Nephron progenitor cell (in vitro differentiated cells): ENCODE results near the gene C1QTNF8.
"Not testable (repeated sequence)": the region's sequence is repeated elsewhere in the genome, so short reads cannot be mapped to it uniquely, and the experiment has no call there.

Experiments
- DNase-seq: peaks from one replicate; pipeline ENCODE4 v3.0.0; 2021
- H3K27ac Mint-ChIP-seq: 2 replicates; pipeline ENCODE4 v1.8.0; 2021; ENCODE audit warnings: mild to moderate bottlenecking, moderate library complexity, mixed read lengths
- H3K27me3 Mint-ChIP-seq: 2 replicates; pipeline ENCODE4 v1.8.0; 2021; ENCODE audit warnings: mild to moderate bottlenecking, low read depth, mixed read lengths; ENCODE audit not compliant: poor library complexity
- H3K36me3 Mint-ChIP-seq: 2 replicates; pipeline ENCODE4 v1.8.0; 2021; ENCODE audit warnings: low read depth, mixed read lengths
- H3K4me1 Mint-ChIP-seq: 2 replicates; pipeline ENCODE4 v1.8.0; 2021; ENCODE audit warnings: mixed read lengths
- H3K4me3 Mint-ChIP-seq: 2 replicates; pipeline ENCODE4 v1.8.0; 2021; ENCODE audit warnings: mild to moderate bottlenecking, moderate library complexity, mixed read lengths
- H3K9me3 Mint-ChIP-seq: 2 replicates; pipeline ENCODE4 v1.8.0; 2021; ENCODE audit warnings: mild to moderate bottlenecking, moderate library complexity, mixed read lengths
- CTCF ChIP-seq: fragments of 200-600 bp; sonication (generic); IDR thresholded peaks from 2 replicates; pipeline ENCODE4 v1.5.0; 2021; ENCODE audit warnings: antibody characterized with exemption

The C1QTNF8 gene

GRCh38 chr16:1093284-1094123, 2.5 kb downstream of the C1QTNF8 start:
- Mint-ChIP-seq H3K36me3 (no peaks in the 10 kb centered on the region), H3K4me1 (peaks cover 19% of the 10 kb centered on the region), H3K4me3 (no peak overlapping the region), H3K27me3 (no peaks in the 10 kb centered on the region), H3K9me3 (no peaks in the 10 kb centered on the region), H3K27ac (no peak overlapping the region)
- TF ChIP-seq CTCF, result no peak
- no peak for DNase-seq

DNA sequence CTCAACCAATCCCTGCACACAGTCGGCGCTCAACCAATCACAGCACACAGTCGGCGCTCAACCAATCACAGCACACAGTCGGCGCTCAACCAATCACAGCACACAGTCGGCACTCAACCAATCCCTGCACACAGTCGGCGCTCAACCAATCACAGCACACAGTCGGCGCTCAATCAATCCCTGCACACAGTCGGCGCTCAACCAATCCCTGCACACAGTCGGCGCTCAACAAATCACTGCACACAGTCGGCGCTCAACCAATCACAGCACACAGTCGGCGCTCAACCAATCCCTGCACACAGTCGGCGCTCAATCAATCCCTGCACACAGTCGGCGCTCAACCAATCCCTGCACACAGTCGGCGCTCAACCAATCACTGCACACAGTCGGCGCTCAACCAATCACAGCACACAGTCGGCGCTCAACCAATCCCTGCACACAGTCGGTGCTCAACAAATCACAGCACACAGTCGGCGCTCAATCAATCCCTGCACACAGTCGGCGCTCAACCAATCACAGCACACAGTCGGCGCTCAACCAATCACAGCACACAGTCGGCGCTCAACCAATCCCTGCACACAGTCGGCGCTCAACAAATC, 3.3 kb downstream of the C1QTNF8 start:
- H3K27me3 Mint-ChIP-seq, H3K4me3 Mint-ChIP-seq, DNase-seq, H3K9me3 Mint-ChIP-seq, H3K27ac Mint-ChIP-seq, H3K36me3 Mint-ChIP-seq: not testable (repeated sequence)
- H3K4me1 Mint-ChIP-seq, result peaks cover 26% of the 10 kb centered on the region

GRCh38 chr16:1091992-1092552, 4.0 kb downstream of the C1QTNF8 start:
- H3K9me3 Mint-ChIP-seq, result peaks cover 6% of the 10 kb centered on the region
- TF ChIP-seq CTCF, result no peak
- no peak for DNase-seq
- no peaks in the 10 kb centered on the region for H3K36me3 Mint-ChIP-seq
- no peak overlapping the region for H3K27ac Mint-ChIP-seq
- peaks cover 28% of the 10 kb centered on the region for H3K4me1 Mint-ChIP-seq
- no peak overlapping the region for H3K4me3 Mint-ChIP-seq
- H3K27me3 Mint-ChIP-seq, result no peaks in the 10 kb centered on the region

GRCh38 chr16:1090620-1091587, 5.1 kb downstream of the C1QTNF8 start:
- no peak for DNase-seq
- Mint-ChIP-seq H3K4me1 (peaks cover 28% of the 10 kb centered on the region), H3K27me3 (peaks cover 3% of the 10 kb centered on the region), H3K36me3 (no peaks in the 10 kb centered on the region), H3K9me3 (peaks cover 16% of the 10 kb centered on the region), H3K27ac (no peak overlapping the region), H3K4me3 (no peak overlapping the region)
- no peak for TF ChIP-seq CTCF

DNA sequence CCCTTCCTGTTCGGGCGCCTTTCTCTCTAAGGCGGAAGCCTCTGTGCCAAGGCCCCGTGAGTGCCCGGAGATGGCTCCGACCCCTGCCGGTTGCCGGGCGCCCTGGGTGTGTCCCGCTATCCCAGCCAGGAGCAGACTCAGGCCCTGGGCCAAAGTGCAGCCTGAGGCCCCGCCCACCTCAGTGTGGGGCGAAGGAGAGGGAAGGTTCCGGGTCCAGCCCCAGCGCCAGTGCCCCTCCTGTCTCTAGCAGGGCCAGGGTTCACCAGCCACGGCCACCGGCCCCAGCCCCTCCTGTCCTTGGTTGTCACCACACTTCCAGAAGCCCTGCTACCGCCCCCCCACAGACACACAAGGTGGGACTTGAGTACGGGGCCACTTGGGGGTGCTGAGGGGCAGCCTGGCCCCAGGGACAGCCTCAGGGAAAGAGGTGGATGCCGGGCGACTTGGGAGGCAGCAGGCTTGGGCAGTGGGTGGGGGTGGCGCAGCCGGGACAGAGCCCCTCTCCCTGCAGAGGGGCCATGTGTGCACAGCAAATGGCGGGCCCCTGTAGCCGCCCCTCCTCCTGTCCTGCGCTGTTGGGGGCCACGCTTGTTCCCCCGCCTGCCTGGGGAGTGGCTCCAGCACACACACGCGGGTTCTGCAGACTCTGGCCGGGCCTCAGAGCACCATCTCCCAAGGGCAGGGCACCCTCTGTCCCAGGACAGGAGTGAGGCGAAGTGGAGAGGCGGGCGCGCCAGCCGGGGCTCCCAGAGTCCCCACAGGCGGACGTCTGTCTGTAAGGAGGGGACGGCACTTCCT, 6.0 kb downstream of the C1QTNF8 start:
- no peak for TF ChIP-seq CTCF
- Mint-ChIP-seq H3K27me3 (peaks cover 9% of the 10 kb centered on the region), H3K4me3 (no peak overlapping the region), H3K4me1 (peaks cover 28% of the 10 kb centered on the region), H3K36me3 (peaks cover 8% of the 10 kb centered on the region), H3K27ac (no peak overlapping the region), H3K9me3 (peaks cover 25% of the 10 kb centered on the region)
- no peak for DNase-seq
